Measurements from ENCODE around the gene AJM1. TPM values are rescaled to one million over a fixed set of nuclear protein-coding genes. Genes with fewer than 3 reads are reported as not detected.

AJM1 gene
- total RNA-seq, 1 donor from 2014 or later = 4.4 TPM

GRCh38 chr9:136886610-136887597 is 44.6 kb downstream of the AJM1 start:
- Mint-ChIP-seq H3K9me3 (ENCODE audit: unreplicated experiment) (no peaks in the 10 kb centered on the region), H3K27ac (ENCODE audit: unreplicated experiment) (peak overlapping the region; percentile 81), H3K4me3 (ENCODE audit: unreplicated experiment) (peak overlapping the region; percentile 78), H3K4me1 (ENCODE audit: unreplicated experiment) (peaks cover 20% of the 10 kb centered on the region), H3K27me3 (ENCODE audit: unreplicated experiment) (no peaks in the 10 kb centered on the region), H3K36me3 (ENCODE audit: unreplicated experiment) (no peaks in the 10 kb centered on the region)
- TF ChIP-seq CTCF (IDR thresholded peaks at IDR 0.05) = no peak
- DNase-seq (ENCODE audit: extremely low spot score, unreplicated experiment) = no peak

- H3K9me3 Mint-ChIP-seq (ENCODE audit: unreplicated experiment) = no peaks in the 10 kb centered on the region
- DNase-seq (ENCODE audit: extremely low spot score, unreplicated experiment) = no peak
- no peak overlapping the region for H3K4me3 Mint-ChIP-seq (ENCODE audit: unreplicated experiment)
- H3K27me3 Mint-ChIP-seq (ENCODE audit: unreplicated experiment) = no peaks in the 10 kb centered on the region
- no peaks in the 10 kb centered on the region for H3K36me3 Mint-ChIP-seq (ENCODE audit: unreplicated experiment)
- H3K27ac Mint-ChIP-seq (ENCODE audit: unreplicated experiment) = no peak overlapping the region
- no peak for TF ChIP-seq CTCF (IDR thresholded peaks at IDR 0.05)
- H3K4me1 Mint-ChIP-seq (ENCODE audit: unreplicated experiment) = peaks cover 11% of the 10 kb centered on the region
These were observed 46.2 kb downstream of the AJM1 start for GRCh38 chr9:136888454-136888853.

- DNase-seq (ENCODE audit: extremely low spot score, unreplicated experiment) = no peak
- Mint-ChIP-seq H3K4me3 (ENCODE audit: unreplicated experiment) (no peak overlapping the region), H3K9me3 (ENCODE audit: unreplicated experiment) (no peaks in the 10 kb centered on the region), H3K27ac (ENCODE audit: unreplicated experiment) (no peak overlapping the region), H3K4me1 (ENCODE audit: unreplicated experiment) (peaks cover 13% of the 10 kb centered on the region), H3K27me3 (ENCODE audit: unreplicated experiment) (no peaks in the 10 kb centered on the region), H3K36me3 (ENCODE audit: unreplicated experiment) (no peaks in the 10 kb centered on the region)
- TF ChIP-seq CTCF (IDR thresholded peaks at IDR 0.05) = no peak
These were observed 47.6 kb downstream of the AJM1 start for GRCh38 chr9:136889858-136890257.

GRCh38 chr9:136890661-136891060 is 48.4 kb downstream of the AJM1 start:
- no peak for DNase-seq (ENCODE audit: extremely low spot score, unreplicated experiment)
- Mint-ChIP-seq H3K4me1 (ENCODE audit: unreplicated experiment) (peaks cover 10% of the 10 kb centered on the region), H3K27me3 (ENCODE audit: unreplicated experiment) (no peaks in the 10 kb centered on the region), H3K4me3 (ENCODE audit: unreplicated experiment) (no peak overlapping the region), H3K9me3 (ENCODE audit: unreplicated experiment) (no peaks in the 10 kb centered on the region), H3K36me3 (ENCODE audit: unreplicated experiment) (no peaks in the 10 kb centered on the region), H3K27ac (ENCODE audit: unreplicated experiment) (no peak overlapping the region)
- no peak for TF ChIP-seq CTCF (IDR thresholded peaks at IDR 0.05)

Small RNA genes within 50 kb of the gene (microRNA-seq; reads per million reads assigned to microRNA genes)
- gene MIR4292 (ENCODE audit: unreplicated experiment) = not detected
- not detected for gene MIR4479 (ENCODE audit: unreplicated experiment)

Other genes starting within 250 kb of the AJM1 start
- 6.9 and 8.4 TPM in 2 replicates for gene EGFL7, start 179.6 kb upstream of the AJM1 start, total RNA-seq
- gene AGPAT2, start 155.0 kb upstream of the AJM1 start, total RNA-seq = 34.4 and 36.4 TPM in 2 replicates
- gene DIPK1B, start 129.9 kb upstream of the AJM1 start, total RNA-seq = 11.4 and 11.5 TPM in 2 replicates
- not detected in 2 replicates for gene LCN10, start 99.5 kb upstream of the AJM1 start, total RNA-seq
- not detected in 2 replicates for gene LCN6, start 94.0 kb upstream of the AJM1 start, total RNA-seq
- not detected in 2 replicates for gene LCN8, start 84.2 kb upstream of the AJM1 start, total RNA-seq
- gene LCN15, start 78.0 kb upstream of the AJM1 start, total RNA-seq = not detected in 2 replicates
- 29.2 and 36.0 TPM in 2 replicates for gene TMEM141, start 51.1 kb upstream of the AJM1 start, total RNA-seq
- 0.89 and 0.94 TPM in 2 replicates for gene CCDC183, start 46.1 kb upstream of the AJM1 start, total RNA-seq
- gene RABL6, start 34.5 kb upstream of the AJM1 start, total RNA-seq = 82.2 and 84.7 TPM in 2 replicates
- 131 and 142 TPM in 2 replicates for gene PHPT1, start 6.9 kb downstream of the AJM1 start, total RNA-seq
- gene MAMDC4, start 9.9 kb downstream of the AJM1 start, total RNA-seq = 7.4 and 9.4 TPM in 2 replicates
- 338 and 342 TPM in 2 replicates for gene EDF1, start 23.8 kb downstream of the AJM1 start, total RNA-seq
- 12.2 and 14.4 TPM in 2 replicates for gene TRAF2, start 44.0 kb downstream of the AJM1 start, total RNA-seq
- gene FBXW5, start 102.3 kb downstream of the AJM1 start, total RNA-seq = 84.4 and 93.0 TPM in 2 replicates
- 1.3 and 1.7 TPM in 2 replicates for gene C8G, start 102.8 kb downstream of the AJM1 start, total RNA-seq
- 0.57 and 1.4 TPM in 2 replicates for gene LCN12, start 109.8 kb downstream of the AJM1 start, total RNA-seq
- 123 and 129 TPM in 2 replicates for gene PTGDS, start 135.0 kb downstream of the AJM1 start, total RNA-seq
- 3.0 and 3.4 TPM in 2 replicates for gene LCNL1, start 140.5 kb downstream of the AJM1 start, total RNA-seq
- 38.5 and 51.4 TPM in 2 replicates for gene PAXX, start 149.9 kb downstream of the AJM1 start, total RNA-seq
- gene CLIC3, start 154.1 kb downstream of the AJM1 start, total RNA-seq = 0.52 TPM in 1 of 2 replicates, not detected in the other
- gene ABCA2, start 185.8 kb downstream of the AJM1 start, total RNA-seq = 47.6 and 55.1 TPM in 2 replicates
- 0.13 TPM in 1 of 2 replicates, not detected in the other for gene FUT7, start 189.6 kb downstream of the AJM1 start, total RNA-seq
- gene NPDC1, start 203.7 kb downstream of the AJM1 start, total RNA-seq = 84.4 and 91.0 TPM in 2 replicates
- 0.46 TPM in 1 of 2 replicates, not detected in the other for gene ENTPD2, start 211.6 kb downstream of the AJM1 start, total RNA-seq
- gene SAPCD2, start 228.1 kb downstream of the AJM1 start, total RNA-seq = 3.1 and 3.4 TPM in 2 replicates
- gene UAP1L1, start 235.0 kb downstream of the AJM1 start, total RNA-seq = 34.2 and 38.3 TPM in 2 replicates
- 109 and 120 TPM in 2 replicates for gene MAN1B1, start 244.5 kb downstream of the AJM1 start, total RNA-seq

All from osteocyte (in vitro differentiated cells).